ENCODE data around the gene DYDC2.
"Not testable (repeated sequence)": the region's sequence is repeated elsewhere in the genome, so short reads cannot be mapped to it uniquely, and the experiment has no call there.

GRCh38 chr10:80358925-80359324, 2.3 kb downstream of the DYDC2 start:
- not testable (repeated sequence) for TF ChIP-seq RARB, ZFP30 (CRISPR knock-in tag; IDR thresholded peaks at IDR 0.05)
